K562 (cell line): Measurements from ENCODE around the gene ZRANB3. TPM values are rescaled to one million over a fixed set of nuclear protein-coding genes. Genes with fewer than 3 reads are reported as not detected.
"Not testable (repeated sequence)": the region's sequence is repeated elsewhere in the genome, so short reads cannot be mapped to it uniquely, and the experiment has no call there.

Experiments
- ATAC-seq: fragments of 200-7000 bp; cut with Tn5 transposase; 3 replicates; pipeline ENCODE4 v1.9.1; 2020; ENCODE audit warnings: moderate library complexity
- BruUV-seq: library from RNA; stranded (reverse); fragments of 400-500 nt; replicated peaks from 2 replicates; lab custom pipeline; 2021; lab: Mats Ljungman, UMichigan
- CTCF ChIA-PET: fragments of 300-600 bp; formaldehyde crosslinking; extraction: SDS; loops from one replicate; lab custom pipeline; 2021; ENCODE audit warnings: low intra/inter-chr PET ratio; lab: Yijun Ruan, JAX
- POLR2A ChIA-PET: fragments of 300-600, 350-650 bp; sonication (Branson Sonifier 250); formaldehyde crosslinking; extraction: SDS; loops from one replicate; lab custom pipeline; 2021; ENCODE audit warnings: antibody characterized with exemption, inconsistent platforms; lab: Yijun Ruan, JAX
- DNase-seq, 4 experiments: peaks; one replicate each; pipeline versions ENCODE4 v3.0.0 to v3.0.0-alpha.2; 2011 to 2018; ENCODE audit warnings: low spot score in 3 of 4, mixed read lengths in 3 of 4; ENCODE audit errors: extremely low read depth in 1 of 4
- FAIRE-seq: peaks from 2 replicates; lab custom pipeline; 2011; peaks lifted over from hg19 to GRCh38; lab: Jason Lieb, UNC
- H2AFZ ChIP-seq: 2 replicates; pipeline ENCODE4 v1.6.0; 2011; ENCODE audit warnings: low read depth, low read length, control low read depth, inconsistent platforms
- H3K27ac ChIP-seq: fragments of 200-600 bp; 3 replicates; pipeline ENCODE4 v1.8.0; 2011; ENCODE audit warnings: low read depth, mild to moderate bottlenecking, control low read depth, inconsistent platforms, low read length, moderate library complexity, mixed read lengths; ENCODE audit errors: extremely low read depth
- H3K27me3 ChIP-seq, 2 experiments: fragments of 300-600 bp in 1 of 2; 2 replicates in 1 of 2; 3 replicates in 1 of 2; pipeline versions ENCODE4 v1.6.0 to v1.8.0; 2011; ENCODE audit warnings: inconsistent platforms in 2 of 2, low read length in 2 of 2, mild to moderate bottlenecking in 1 of 2, mixed read lengths in 1 of 2, moderate library complexity in 1 of 2; ENCODE audit not compliant: control insufficient read depth in 2 of 2, insufficient read depth in 2 of 2
- H3K36me3 ChIP-seq: fragments of 300-600 bp; 3 replicates; pipeline ENCODE4 v1.8.0; 2011; ENCODE audit warnings: mild to moderate bottlenecking, low read length, inconsistent platforms; ENCODE audit not compliant: control insufficient read depth, insufficient read depth
- H3K4me1 ChIP-seq, 2 experiments: fragments of 200-600 bp in 1 of 2; replicated peaks in 1 of 2; 2 replicates in 1 of 2; 3 replicates in 1 of 2; pipeline versions ENCODE4 v1.5.1 to v1.8.0; 2011; ENCODE audit warnings: inconsistent platforms in 2 of 2, low read length in 2 of 2, mild to moderate bottlenecking in 1 of 2, mixed read lengths in 1 of 2, moderate library complexity in 1 of 2; ENCODE audit not compliant: control insufficient read depth in 2 of 2, insufficient read depth in 2 of 2
- H3K4me2 ChIP-seq: 2 replicates; pipeline ENCODE4 v1.6.1; 2011; ENCODE audit warnings: low read length, control low read depth, inconsistent platforms, mixed read lengths; ENCODE audit not compliant: insufficient read depth
- H3K4me3 ChIP-seq: fragments of 200-600 bp; sonication (generic), shearing (Covaris generic); 2 replicates; pipeline ENCODE4 v1.5.1; 2016; ENCODE audit warnings: control low read depth, inconsistent platforms
- H3K79me2 ChIP-seq: fragments of 200-600 bp; 3 replicates; pipeline ENCODE4 v1.8.0; 2011; ENCODE audit warnings: low read length, inconsistent platforms; ENCODE audit not compliant: control insufficient read depth, insufficient read depth
- H3K9ac ChIP-seq, 2 experiments: 2 replicates each; pipeline versions ENCODE4 v1.6.0 to v1.6.1; 2011; ENCODE audit warnings: low read depth in 2 of 2, low read length in 2 of 2, control low read depth in 1 of 2, inconsistent platforms in 1 of 2, mild to moderate bottlenecking in 1 of 2, mixed read lengths in 1 of 2; ENCODE audit not compliant: insufficient read depth in 1 of 2
- H3K9me1 ChIP-seq: one replicate; pipeline ENCODE4 v1.6.0; 2011; ENCODE audit warnings: inconsistent platforms, mild to moderate bottlenecking, low read length, moderate library complexity; ENCODE audit not compliant: control insufficient read depth, insufficient read depth
- H3K9me3 ChIP-seq: replicated peaks from 2 replicates; pipeline ENCODE4 v1.5.1; 2011; ENCODE audit warnings: low read depth, low read length, inconsistent platforms; ENCODE audit not compliant: control insufficient read depth, insufficient read depth
- H4K20me1 ChIP-seq: replicated peaks from 2 replicates; pipeline ENCODE4 v1.6.1; 2011; ENCODE audit warnings: low read length, inconsistent platforms, mixed read lengths; ENCODE audit not compliant: control insufficient read depth, insufficient read depth
- ASH1L ChIP-seq: fragments of 450-650 bp; IDR thresholded peaks from 2 replicates; pipeline ENCODE4 v1.6.1; 2018; ENCODE audit warnings: borderline replicate concordance, mild to moderate bottlenecking, low read depth; ENCODE audit not compliant: partially characterized antibody
- CREM ChIP-seq: IDR thresholded peaks from 2 replicates; pipeline ENCODE4 v1.6.1; 2014; ENCODE audit warnings: antibody characterized with exemption, low read depth
- ILK ChIP-seq: fragments of 450-650 bp; IDR thresholded peaks from 2 replicates; pipeline ENCODE4 v1.6.1; 2016; ENCODE audit warnings: missing genetic modification characterization, low read depth, mild to moderate bottlenecking, missing compliant biosample characterization, moderate library complexity, borderline replicate concordance
- NFXL1 ChIP-seq: fragments of 450-650 bp; formaldehyde crosslinking; IDR thresholded peaks from 2 replicates; pipeline ENCODE4 v1.4.0; 2021; ENCODE audit warnings: mild to moderate bottlenecking
- SLC30A9 ChIP-seq: fragments of 250-450 bp; sonication (Bioruptor Pico); IDR thresholded peaks from 2 replicates; pipeline ENCODE4 v1.8.0; 2022; ENCODE audit warnings: mild to moderate bottlenecking, moderate library complexity
- ZNF146 ChIP-seq: IDR thresholded peaks from one replicate; pipeline ENCODE4 v1.6.1; 2018; ENCODE audit warnings: missing compliant biosample characterization; ENCODE audit not compliant: unreplicated experiment
- ZNF316 ChIP-seq: fragments of 450-650 bp; IDR thresholded peaks from 2 replicates; pipeline ENCODE4 v1.6.1; 2016
- WGBS: fragments of 100-300 bp; shearing (Covaris generic); methylation state at CpG from one replicate; pipeline ENCODE4 v1.1.6; 2016; ENCODE audit warnings: low coverage, mixed read lengths; ENCODE audit not compliant: insufficient coverage; ENCODE audit errors: missing lambda C conversion rate; 5-methylcytosine and 5-hydroxymethylcytosine counted together
- in situ Hi-C: fragments of 300-500 bp; cut with MboI; formaldehyde crosslinking; loops from 4 replicates; pipeline ENCODE4 v1.15.0; 2018; ENCODE audit warnings: inconsistent platforms, mixed read lengths
- intact Hi-C: fragments of 100-400 bp; cut with micrococcal nuclease; formaldehyde crosslinking; loops from 2 replicates; pipeline ENCODE4 v1.14.2; 2022
- polyA plus RNA-seq, 8 experiments: library from polyadenylated mRNA; depleted of rRNA in 4 of 8; stranded (reverse) in 5 of 8; unstranded in 3 of 8; fragments of >200 nt; fragmentation: Nextera tagmentation in 2 of 8; fragmentation: Illumina TruSeq in 1 of 8; extraction: Ambion mirVana in 2 of 8; extraction: Trizol in 1 of 8; gene quantifications; 2 replicates each; pipeline versions ENCODE4 v1.2.1 to v1.2.3, GENCODE V29; 2011 to 2014; ENCODE audit warnings: inconsistent platforms in 1 of 8, missing spikeins in 1 of 8
- total RNA-seq, 7 experiments: library from RNA; depleted of rRNA in 6 of 7; stranded (reverse); fragments of >200 nt in 6 of 7; fragmentation: Illumina TruSeq in 2 of 7; extraction: Trizol in 2 of 7; gene quantifications; 2 replicates each; pipeline versions ENCODE4 v1.2.1 to v1.2.3, GENCODE V29; 2011 to 2021; ENCODE audit warnings: low replicate concordance in 1 of 7
- TF ChIP-seq, protein P1 (sequence below): sonication (generic); formaldehyde crosslinking; IDR thresholded peaks from 2 replicates; pipeline ENCODE4 v1.8.0; 2023; ENCODE audit warnings: missing genetic modification reagents, mild to moderate bottlenecking, borderline replicate concordance
- TF ChIP-seq, protein P2 (sequence below): fragments of 450-650 bp; conservative IDR thresholded peaks from 2 replicates; pipeline ENCODE4 v1.6.1; 2016; ENCODE audit warnings: missing genetic modification characterization, low read depth, mild to moderate bottlenecking, missing compliant biosample characterization, moderate library complexity

The ZRANB3 gene
- total and polyA plus RNA-seq, 9 of the 15 experiments (the other 6 are each of a cell fraction or from before 2014, with no cell fraction given): 8.6 to 21.3 (median 14.7) TPM

DNA sequence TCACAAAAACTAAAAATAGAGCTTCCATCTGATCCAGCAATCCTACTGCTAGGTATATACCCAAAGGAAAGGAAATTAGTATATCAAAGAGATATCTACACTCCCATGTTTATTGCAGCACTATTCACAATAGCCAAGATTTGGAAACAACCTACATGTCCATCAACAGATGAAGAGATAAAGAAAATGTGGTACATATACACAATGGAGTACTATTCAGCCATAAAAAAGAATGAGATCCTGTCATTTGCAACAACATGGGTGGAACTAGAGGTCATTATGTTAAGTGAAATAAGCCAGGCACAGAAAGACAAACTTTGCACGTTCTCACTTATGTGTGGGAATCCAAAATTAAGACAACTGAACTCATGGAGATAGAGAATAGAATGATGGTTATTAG lies 134.8 kb downstream of the ZRANB3 start:
- BruUV-seq: not testable (repeated sequence)
- 0% methylated on average over 1 of the region's 1 CpG for WGBS

DNA sequence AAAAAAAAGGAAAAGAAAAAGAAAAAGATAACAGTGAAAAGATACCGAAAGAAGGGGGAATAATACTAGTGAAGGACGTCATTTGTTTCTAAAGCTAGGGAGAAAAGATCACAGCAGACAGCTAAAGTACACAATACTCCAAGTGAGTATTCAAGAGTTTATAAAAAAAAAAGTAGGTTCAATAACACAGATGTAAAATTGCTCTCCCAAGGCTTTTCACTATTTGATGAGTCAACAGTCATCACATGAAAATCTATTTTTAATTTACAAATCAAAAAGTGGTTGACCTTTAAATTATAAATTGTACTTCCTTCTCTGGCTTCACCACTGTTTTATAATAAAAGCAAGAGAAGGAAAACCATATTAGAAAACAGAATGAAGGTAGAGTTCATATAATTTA lies 144.0 kb downstream of the ZRANB3 start:
- CTCF ChIA-PET: no interaction called here
- TF ChIP-seq ILK (tag) (no peak), SLC30A9 (CRISPR knock-in tag) (no peak), ZNF316 (0 out of 2 replicates have a peak, but pooled peaks have one; percentile 11), CREM (no peak), NFXL1 (CRISPR knock-in tag) (no peak), ASH1L (no peak)
- TF ChIP-seq, protein P1, sequence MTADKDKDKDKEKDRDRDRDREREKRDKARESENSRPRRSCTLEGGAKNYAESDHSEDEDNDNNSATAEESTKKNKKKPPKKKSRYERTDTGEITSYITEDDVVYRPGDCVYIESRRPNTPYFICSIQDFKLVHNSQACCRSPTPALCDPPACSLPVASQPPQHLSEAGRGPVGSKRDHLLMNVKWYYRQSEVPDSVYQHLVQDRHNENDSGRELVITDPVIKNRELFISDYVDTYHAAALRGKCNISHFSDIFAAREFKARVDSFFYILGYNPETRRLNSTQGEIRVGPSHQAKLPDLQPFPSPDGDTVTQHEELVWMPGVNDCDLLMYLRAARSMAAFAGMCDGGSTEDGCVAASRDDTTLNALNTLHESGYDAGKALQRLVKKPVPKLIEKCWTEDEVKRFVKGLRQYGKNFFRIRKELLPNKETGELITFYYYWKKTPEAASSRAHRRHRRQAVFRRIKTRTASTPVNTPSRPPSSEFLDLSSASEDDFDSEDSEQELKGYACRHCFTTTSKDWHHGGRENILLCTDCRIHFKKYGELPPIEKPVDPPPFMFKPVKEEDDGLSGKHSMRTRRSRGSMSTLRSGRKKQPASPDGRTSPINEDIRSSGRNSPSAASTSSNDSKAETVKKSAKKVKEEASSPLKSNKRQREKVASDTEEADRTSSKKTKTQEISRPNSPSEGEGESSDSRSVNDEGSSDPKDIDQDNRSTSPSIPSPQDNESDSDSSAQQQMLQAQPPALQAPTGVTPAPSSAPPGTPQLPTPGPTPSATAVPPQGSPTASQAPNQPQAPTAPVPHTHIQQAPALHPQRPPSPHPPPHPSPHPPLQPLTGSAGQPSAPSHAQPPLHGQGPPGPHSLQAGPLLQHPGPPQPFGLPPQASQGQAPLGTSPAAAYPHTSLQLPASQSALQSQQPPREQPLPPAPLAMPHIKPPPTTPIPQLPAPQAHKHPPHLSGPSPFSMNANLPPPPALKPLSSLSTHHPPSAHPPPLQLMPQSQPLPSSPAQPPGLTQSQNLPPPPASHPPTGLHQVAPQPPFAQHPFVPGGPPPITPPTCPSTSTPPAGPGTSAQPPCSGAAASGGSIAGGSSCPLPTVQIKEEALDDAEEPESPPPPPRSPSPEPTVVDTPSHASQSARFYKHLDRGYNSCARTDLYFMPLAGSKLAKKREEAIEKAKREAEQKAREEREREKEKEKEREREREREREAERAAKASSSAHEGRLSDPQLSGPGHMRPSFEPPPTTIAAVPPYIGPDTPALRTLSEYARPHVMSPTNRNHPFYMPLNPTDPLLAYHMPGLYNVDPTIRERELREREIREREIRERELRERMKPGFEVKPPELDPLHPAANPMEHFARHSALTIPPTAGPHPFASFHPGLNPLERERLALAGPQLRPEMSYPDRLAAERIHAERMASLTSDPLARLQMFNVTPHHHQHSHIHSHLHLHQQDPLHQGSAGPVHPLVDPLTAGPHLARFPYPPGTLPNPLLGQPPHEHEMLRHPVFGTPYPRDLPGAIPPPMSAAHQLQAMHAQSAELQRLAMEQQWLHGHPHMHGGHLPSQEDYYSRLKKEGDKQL (CRISPR knock-in tag): no peak
- TF ChIP-seq, protein P2, sequence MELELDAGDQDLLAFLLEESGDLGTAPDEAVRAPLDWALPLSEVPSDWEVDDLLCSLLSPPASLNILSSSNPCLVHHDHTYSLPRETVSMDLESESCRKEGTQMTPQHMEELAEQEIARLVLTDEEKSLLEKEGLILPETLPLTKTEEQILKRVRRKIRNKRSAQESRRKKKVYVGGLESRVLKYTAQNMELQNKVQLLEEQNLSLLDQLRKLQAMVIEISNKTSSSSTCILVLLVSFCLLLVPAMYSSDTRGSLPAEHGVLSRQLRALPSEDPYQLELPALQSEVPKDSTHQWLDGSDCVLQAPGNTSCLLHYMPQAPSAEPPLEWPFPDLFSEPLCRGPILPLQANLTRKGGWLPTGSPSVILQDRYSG: no peak
- TF ChIP-seq, all 486 proteins: peak for 1
- no peak overlapping the region for H3K9ac ChIP-seq
- H3K4me3 ChIP-seq: no peak overlapping the region
- H3K9me1 ChIP-seq: no peaks in the 10 kb centered on the region
- H3K4me1 ChIP-seq: no peaks in the 10 kb centered on the region
- no peak overlapping the region for H3K4me2 ChIP-seq
- H2AFZ ChIP-seq: no peak overlapping the region
- no peaks in the 10 kb centered on the region for H3K27me3 ChIP-seq
- no peak for ATAC-seq
- in situ Hi-C loops: no loop called here
- DNase-seq: no peak
- no peak overlapping the region for H3K27ac ChIP-seq
- no peaks in the 10 kb centered on the region for H3K9me3 ChIP-seq
- intact Hi-C loops: no loop called here
- H4K20me1 ChIP-seq: no peaks in the 10 kb centered on the region
- WGBS: 59% methylated on average over 2 of the region's 2 CpGs
- H3K79me2 ChIP-seq: no peaks in the 10 kb centered on the region
- POLR2A ChIA-PET: no interaction called here
- BruUV-seq: no TSS peak
- FAIRE-seq: no peak
- H3K36me3 ChIP-seq: no peaks in the 10 kb centered on the region

More for the DNA sequence above, 134.8 kb downstream of the ZRANB3 start:
- ATAC-seq, intact Hi-C loops, CTCF ChIA-PET, H3K9ac ChIP-seq, DNase-seq, H3K4me1 ChIP-seq, H4K20me1 ChIP-seq, POLR2A ChIA-PET, H3K27me3 ChIP-seq, H3K4me3 ChIP-seq, H3K4me2 ChIP-seq, in situ Hi-C loops, FAIRE-seq, H3K36me3 ChIP-seq, H3K27ac ChIP-seq, H3K9me1 ChIP-seq, H2AFZ ChIP-seq, H3K9me3 ChIP-seq, H3K79me2 ChIP-seq: not testable (repeated sequence)
- TF ChIP-seq ZNF146 (CRISPR knock-in tag): peak; percentile 46
